Hepatocyte (in vitro differentiated cells): ENCODE results near the gene SCN1B.

Source experiments
- CTCF ChIP-seq: fragments of 200-600 bp; sonication (generic); IDR thresholded peaks from 2 replicates; pipeline ENCODE4 v1.5.1; 2016; ENCODE audit warnings: antibody characterized with exemption, mild to moderate bottlenecking; ENCODE audit not compliant: poor library complexity
- EZH2 ChIP-seq: fragments of 200-600 bp; sonication (generic); IDR thresholded peaks from 2 replicates; pipeline ENCODE4 v1.6.1; 2016; ENCODE audit warnings: antibody characterized with exemption, mild to moderate bottlenecking, borderline replicate concordance

DNA sequence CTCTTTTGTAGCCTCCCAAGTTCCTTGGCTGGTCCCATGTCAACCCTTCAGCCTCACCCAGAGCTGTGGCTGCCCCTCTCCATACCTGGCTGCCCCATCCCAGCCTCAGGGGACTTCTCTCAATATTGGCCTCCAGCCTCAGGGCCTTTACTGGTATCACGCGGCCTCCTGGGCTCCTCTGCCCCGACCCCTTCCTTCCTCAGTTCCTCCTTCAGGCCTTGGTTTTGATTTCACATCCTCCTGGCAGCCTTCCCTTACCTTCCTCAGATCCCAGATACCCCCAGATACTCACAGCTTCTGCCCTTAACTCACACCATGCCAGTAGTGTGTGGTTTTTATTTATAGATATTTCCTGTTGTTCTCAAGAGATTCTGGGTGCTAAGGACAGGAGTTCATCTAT, 12.8 kb upstream of the SCN1B start:
- no peak for TF ChIP-seq CTCF
- no peak for TF ChIP-seq EZH2
